Activated CD4-positive, alpha-beta T cell treated with anti-CD3 and anti-CD28 coated beads, Interleukin-10, Interleukin-2, amounts not matched to agents 100 ng/mL and 50 ng/mL, durations not matched to agents 16 hours and 8 hours (primary cell): ENCODE measurements around the gene MIPOL1.

Source experiments
- DNase-seq: peaks from one replicate; pipeline ENCODE4 v3.0.0-alpha.2; 2020

MIPOL1 gene

DNA sequence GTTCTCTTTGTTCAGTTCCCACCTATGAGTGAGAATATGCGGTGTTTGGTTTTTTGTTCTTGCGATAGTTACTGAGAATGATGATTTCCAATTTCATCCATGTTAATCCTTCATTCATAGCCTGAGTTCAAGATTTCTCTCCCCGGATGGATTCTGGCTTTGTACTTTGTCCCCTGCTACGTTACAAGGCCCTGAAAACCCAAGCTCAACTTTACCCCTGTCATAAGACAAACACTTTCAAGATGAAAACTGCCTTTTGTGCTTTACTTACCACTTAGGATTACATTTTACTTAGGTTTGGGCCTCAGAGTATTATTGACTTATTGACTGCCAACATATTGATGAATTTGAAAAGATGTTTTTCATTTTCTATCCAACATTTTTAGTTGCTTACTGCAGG, 361.0 kb downstream of the MIPOL1 start:
- DNase-seq = no peak

DNA sequence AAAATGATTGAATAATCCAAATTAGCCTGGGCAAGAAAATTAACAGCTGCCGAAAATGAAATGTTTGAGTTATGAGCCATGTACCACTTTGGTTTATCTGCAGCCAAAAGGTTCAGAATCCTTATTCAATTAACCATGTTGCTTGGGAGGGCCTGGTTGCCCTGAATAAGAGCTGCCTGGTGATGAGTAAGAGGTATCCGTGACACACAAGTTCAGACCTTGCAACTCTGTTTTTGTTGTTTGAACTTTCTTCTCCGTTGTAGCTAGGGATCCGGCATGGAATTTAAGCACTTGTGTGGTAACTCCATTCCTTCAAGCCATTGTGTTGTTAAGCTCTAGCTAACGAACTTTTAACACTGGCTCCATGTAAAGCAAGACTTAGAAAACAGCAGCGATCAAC, 361.6 kb downstream of the MIPOL1 start:
- DNase-seq = no peak

DNA sequence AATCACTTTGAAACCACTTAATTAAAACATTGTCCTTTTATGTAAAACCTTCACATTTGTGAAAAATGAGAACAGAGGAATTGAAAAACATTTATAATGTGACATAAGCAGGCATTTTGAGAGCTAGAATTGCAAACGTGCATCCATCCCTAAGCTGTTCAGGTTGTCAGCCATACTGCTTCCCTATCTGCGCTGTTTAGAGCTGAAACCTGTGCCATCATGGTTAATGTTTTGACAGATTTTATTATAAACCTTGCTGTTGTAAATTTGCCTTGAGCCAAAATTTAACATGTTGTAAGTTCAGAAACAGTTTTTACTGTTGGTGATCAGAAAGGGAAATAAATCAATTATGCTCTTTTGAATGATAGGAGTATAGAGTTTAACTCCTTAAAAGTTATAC, 365.5 kb downstream of the MIPOL1 start:
- no peak for DNase-seq

DNA sequence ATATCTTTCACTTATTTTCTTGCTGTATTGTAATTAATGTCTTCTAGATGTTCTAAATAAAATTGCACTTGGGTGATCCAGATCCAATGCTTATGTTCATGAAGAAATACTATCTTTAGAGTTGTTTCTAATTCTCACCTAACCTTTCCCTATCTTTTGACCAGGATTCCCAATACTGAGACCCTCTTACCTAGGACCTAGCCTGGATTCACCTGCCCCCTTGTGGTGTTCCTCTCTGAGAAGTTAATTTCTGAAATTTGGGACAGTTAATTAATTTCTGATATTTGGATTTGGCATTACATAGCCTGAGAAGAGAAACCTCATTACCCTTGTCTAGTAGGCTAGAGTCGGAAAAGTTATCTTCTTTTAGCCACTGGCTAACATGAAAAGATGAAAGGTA, 367.8 kb downstream of the MIPOL1 start:
- no peak for DNase-seq

DNA sequence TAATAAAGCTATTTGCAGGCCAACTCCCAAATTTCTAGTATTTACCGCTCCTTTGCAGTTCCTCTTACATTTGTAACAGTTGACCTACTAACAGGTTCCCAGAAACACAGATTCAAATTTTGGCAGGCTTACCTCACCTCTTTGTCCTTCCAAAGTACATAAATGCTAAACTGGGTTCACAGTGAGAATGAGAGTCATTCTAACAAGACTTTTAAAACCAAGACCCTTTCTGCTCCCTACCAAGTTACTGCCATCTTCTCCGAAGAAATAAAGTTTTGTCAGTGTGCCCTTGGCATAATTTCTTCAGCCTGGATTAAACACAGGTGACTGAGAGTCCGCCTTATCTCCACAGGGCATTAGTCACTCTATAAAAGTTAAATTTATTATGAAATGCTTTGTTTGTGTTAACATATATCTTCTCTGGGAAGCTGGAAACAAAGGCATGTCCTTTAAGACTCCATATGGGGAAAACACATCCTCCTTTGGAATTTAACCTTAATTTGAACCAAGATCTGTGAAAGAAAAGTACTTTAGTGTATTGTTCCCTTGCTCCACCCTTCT, 369.2 kb downstream of the MIPOL1 start:
- no peak for DNase-seq

DNA sequence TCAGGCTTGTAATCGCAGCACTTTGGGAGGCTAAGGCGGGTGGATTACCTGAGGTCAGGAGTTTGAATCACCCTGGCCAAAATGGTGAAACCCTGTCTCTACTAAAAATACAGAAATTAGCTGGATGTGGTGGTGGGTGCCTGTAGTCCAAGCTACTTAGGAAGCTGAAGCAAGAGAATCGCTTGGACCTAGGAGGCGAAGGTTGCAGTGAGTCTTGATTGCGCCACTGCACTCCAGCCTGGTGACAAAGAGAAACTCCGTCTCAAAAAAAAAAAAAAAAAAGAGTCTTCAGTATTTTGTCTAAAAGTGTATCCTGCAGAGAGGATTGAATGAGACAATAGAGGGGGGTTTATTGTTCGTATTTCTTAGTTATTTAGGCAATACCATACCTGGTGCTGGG, 372.0 kb downstream of the MIPOL1 start:
- no peak for DNase-seq

DNA sequence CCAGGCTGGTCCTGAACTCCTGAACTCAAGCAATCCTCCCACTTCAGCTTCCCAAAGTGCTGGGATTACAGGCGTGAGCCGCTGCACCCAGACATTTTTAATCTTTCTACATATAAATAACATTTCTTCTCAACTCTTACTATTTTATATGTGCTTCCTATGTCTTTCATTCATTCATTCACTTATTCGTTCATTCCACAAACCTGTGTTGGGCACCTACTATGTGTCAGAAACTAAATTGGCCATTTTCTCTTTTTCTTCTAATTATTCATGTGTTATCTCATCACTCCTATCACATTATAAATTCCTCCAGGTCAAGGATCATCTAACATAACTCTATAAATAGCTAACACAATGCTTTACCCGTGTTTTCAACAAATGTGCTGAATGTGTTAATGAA, 373.7 kb downstream of the MIPOL1 start:
- DNase-seq = no peak

DNA sequence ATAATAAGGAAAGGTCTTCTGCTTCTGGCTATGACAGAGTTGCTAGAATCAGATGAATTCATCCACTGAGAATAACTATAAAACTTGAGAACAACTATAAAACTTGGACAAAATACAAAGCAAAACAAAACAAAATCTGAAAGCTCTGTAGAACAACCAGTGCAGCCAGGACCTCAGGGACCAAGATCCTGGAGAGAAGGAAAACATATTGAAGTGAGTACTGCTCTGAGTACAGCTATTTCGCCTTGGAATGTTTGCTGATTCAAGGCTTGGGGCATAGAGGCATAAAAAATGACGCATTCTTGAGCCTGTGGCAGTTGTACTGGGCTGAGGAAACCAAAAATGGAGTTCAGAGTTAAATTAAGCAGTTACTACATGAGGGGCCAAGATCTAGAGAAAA, 375.6 kb downstream of the MIPOL1 start:
- no peak for DNase-seq

DNA sequence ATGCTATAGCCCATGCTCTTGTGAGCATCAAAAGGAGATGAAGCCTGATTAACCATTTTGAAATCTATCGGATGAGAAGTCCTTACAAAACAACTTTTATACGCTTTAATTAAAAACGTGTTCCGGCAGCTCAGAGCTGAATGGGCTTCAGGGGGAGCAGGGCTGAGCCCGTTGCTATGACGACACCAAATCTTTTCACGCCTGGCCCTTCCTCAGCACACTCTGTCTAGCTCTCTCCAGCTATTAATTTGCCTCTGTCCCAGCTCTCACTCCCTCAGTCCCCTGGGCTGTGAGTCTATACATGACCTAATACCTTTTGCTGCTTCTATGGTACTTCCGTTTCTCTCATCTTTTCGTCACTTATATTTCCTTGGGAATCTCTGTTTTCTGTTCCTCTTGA, 381.5 kb downstream of the MIPOL1 start:
- no peak for DNase-seq

DNA sequence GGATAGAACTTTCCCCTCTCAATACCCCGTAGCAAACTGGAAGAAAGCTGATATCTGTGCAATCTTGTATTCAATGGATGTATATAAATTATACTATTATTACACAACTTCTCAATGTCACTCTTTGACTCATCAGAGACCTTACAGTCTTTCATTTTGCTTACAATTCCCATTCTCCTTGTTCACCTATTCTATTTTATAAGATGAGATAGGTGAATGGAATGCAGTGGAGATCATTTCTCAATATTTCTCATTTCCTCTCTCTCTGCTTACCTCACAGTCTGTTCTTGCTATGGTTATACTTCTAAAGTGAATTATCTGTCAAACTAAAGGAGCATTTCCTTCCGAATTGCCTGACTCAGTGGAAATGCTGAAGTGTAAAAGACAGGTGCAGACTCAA, 382.4 kb downstream of the MIPOL1 start:
- no peak for DNase-seq

DNA sequence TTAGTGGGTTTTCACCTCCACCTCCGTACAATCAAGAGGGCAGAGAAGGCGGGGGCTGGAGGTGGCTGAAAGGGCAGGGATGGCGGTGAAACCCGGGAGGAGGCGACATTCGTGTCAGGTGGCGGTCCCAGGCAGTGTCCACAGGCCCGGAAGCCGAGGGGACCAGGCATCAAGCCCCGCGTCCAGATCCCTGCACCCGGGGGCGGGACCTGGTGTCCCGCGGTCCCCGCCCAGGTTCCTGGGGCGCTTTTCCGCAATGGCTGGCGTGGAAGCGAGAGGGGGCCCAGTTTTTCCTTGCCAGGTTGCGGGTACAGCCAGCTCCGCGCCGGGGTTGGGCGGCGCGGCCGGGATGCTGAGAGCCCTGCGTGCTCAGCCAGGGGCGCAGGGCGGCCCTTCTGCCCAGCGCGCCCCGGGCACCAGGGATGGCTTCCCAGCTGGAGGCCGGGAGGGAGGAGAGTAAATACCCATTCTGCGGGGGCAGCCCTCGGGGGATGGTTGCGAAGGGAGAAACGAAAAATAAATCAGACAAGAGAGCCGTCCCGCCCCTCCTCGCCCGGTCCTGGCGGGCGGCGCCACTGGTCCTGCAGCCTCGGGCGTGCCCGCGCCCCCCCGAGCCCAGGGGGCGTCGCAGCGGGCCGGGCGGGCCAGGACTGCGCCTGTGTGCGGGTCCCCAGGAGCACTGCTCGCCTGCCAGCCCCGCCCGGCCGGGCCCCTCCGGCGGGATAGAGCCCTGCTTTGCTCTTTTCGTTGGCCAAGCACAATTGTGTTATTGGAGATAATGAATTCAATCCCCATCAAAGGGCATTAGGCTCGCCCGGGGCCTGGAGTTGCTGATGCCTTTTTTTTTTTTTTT, 385.8 kb downstream of the MIPOL1 start:
- no peak for DNase-seq

DNA sequence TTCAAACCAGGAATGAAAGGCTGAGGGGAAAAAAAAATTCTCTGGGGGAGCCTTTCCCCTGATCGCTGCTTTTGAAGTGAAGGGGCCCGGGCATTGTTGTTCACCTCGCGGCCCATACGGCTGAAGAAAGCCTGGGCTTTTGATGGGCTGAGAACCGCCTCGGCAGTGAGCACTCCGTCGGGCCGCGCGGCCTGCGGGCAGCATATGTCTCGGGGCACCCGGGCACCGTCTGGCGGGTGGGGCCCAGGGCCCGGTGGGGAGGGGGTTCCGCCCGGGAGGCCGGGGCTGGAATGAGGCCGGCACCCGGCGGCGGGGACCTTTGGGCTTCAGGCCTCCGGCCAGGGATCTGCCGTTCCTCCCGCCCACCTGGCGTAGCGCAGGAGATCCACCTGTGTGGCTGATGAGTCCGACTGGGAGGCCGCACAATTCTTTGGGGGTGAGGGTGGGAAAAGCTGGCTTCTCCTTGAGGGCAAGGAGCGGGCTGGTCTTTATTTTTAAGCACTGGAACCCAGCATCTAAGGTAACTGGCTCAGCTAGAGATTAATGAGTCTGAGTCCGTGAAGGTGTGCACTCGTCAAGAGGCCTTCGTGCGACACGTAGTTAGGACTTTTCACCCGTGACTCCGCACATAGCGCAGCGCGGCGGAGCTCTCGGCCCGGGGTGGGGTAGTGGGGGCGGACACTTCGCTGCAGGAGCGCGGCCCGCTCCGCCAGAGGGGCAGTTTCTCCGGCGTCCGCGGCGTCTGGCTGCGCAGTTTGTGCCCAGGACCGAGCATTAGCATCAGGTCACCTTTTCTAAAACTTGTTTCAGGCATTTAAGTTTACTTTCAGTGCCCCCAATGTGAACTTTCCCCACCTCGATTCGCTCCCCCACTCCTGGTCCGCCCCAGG, 386.7 kb downstream of the MIPOL1 start:
- no peak for DNase-seq

DNA sequence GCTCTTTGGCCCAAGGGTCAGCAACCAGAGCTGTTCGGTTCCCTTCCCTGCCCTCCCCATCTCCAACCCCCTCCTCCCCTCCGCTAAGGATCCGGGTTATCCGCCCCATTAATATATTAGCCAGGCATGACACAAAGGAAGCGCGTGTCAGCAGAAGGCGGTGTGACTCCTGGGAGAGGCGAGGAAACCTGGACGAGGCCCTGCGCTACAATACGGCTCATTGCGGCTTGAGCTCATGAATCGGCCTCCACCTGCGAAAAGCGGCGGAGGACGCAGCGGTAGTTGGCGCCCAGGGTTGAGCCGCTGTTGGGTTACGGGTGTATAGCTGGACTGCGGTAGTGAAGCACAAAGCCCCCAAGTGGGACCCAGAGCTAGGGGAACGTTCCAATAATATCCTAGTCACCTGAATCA, 387.4 kb downstream of the MIPOL1 start:
- DNase-seq = no peak

DNA sequence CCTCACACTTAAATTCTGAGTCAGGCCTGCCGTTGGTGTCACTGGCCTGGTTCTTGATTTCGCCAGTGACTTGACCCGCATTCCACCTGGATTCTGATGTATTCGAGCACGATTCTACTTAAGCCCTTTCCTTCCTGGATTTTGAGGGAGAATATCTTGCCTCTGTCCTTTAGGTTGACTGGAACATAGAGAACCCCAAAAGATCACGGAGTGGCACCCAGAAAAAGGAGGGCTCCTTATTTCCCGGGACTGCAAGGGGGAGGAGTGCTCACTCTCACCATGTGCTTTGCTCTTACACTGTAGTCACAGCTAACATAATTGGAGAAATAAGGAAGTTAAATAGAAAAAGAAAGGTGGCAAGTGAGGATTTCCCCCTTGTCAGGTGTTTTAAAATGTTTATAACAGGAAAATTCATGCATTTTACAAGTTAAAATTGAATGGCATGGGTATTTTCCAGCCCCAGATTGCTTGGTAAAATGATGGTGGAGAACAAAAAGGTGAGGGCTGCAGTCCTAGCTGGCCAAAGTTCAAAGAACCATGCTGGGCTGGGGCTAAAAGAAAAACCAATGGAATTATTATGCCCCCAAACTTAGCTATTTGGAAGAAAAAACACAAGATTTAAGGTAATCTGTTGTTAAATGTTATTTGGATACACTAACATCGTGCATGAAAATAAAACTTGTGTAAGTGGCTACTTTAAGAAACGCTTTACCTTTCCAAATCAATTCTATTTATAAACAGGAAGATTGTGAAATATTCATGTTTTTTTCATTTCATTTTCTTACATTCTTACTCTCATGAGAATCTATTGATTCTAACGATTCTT, 388.4 kb downstream of the MIPOL1 start:
- no peak for DNase-seq

DNA sequence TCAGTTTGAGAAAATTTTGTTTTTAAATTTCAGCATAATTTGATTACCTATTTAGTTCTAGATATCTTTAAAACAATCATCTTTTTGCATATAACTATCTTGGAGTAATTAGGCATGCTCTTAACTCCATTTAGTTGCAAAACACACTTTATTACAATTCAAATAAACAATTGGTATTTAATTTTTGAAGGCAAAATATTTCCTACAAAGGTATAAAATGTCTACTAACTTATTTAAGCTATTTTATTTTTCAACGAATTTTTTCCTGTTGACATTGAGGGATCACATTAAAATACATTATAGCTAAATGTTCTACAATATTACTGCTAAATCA, 389.0 kb downstream of the MIPOL1 start:
- DNase-seq = no peak

DNA sequence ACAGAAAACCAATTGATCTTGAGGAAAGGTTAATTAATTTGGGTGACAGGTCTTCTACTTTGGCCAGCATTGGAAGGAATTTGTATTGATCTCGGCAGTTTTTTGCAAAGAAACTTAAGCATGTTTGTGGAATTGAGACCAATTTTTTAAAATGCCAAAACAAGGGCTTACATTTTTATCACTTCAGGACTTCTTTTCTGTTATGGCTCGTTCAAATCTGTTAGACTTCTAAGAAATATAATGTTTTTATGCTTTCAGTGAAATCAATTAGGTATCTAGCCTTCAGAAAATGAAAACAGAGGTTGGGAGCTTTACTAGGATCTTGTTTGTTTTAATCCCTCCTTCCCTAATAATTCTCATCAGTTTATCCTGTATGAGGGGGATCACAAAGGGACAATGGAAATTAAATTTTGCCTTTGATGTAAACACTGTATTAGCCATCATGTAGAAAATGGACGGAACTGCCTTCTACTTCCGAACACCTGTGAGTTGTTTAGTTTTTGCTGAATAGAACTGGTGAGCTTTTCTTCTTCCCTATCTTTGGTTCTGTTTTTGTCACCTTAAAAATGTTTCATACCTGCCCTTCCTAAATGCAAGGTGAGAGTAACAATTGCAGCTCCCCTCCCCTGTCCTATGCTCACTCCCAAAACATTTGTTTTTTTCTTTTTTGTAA, 389.5 kb downstream of the MIPOL1 start:
- no peak for DNase-seq

DNA sequence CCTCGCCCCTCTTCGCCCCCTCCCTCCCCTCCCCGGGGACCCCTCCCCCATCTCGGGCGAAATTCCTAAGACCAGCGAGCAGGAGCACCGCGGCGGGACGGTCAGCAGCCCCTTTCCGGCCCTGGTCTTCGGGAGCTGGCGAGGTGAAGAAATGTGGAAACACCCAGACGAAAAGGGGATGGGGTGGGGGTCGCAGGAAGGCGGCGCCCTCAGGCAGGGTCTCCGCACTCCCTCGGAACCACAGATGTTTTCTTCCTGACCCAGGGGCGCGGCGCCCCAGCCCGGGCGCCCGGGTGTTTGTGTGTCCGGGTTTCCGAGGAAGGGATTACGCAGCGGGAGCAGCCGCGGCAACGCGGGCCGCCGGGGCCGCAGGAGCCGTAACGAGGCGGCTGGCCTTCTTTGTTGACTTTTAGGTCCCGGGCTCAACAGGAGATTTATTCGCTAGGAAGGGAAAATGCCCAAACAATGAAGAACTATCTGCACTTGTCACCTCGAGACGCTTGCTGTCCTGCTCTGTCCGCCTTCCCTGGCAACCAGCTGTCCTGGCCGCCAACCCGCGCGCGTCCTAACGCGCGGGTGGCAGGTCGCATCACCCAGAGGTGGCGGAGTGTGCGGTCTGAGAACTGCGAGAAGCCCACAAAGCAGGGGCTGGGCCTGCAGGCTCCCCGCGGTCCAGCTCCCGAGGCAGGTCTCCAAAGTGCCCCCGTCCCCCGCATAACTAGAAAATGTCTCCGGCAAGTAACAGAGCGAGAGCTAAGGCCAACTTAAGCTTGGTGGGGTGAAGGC, 390.3 kb downstream of the MIPOL1 start:
- DNase-seq = no peak

DNA sequence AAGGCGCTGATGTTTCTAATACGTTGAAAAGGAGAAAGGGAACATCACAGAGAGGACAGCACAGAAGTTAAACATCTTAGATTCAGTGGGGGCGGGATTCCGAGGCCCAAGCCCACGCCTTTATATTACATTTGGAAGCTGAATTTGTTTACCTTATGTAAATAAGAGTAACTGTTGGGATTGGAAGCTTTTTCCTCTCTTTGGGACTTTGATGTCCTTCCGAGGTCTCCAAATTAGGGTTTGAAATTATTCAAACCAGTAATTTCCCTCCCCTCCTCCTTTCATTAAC, 390.9 kb downstream of the MIPOL1 start:
- DNase-seq = no peak

DNA sequence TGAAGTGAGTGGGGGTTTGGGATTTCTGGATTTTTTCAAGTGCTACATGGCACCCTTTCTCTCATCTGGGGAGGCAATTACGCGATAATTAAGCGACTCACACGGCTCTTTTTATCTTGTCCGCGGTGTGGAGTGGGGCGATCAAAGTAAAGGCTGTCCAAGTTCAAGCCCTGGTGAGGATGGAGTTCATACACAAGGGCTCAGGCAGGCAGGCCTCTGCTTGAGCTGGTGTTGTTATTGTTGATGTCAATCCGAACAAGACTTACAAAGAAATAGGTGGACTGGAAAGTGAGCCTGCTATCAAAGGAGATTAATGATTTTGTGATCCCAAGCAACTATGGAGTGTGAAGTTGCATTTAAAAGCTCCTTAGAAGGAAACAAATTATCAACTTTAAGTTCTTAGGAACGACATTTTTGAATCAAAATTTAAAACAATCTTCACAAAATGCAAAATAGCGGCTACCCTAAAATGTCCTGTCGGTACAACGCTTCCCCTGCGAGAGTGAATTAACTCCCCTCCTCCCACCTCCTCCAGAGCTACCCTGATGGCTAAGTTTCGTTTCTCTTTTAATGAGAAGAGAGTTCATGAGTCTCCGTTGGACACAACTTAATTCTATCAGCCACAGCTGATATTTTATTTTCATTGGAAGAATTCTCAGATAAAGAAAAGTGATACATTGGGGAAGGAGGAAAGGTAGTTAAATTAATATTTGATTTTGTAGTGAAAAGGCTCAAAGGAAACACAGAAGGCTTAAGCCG, 391.4 kb downstream of the MIPOL1 start:
- no peak for DNase-seq

DNA sequence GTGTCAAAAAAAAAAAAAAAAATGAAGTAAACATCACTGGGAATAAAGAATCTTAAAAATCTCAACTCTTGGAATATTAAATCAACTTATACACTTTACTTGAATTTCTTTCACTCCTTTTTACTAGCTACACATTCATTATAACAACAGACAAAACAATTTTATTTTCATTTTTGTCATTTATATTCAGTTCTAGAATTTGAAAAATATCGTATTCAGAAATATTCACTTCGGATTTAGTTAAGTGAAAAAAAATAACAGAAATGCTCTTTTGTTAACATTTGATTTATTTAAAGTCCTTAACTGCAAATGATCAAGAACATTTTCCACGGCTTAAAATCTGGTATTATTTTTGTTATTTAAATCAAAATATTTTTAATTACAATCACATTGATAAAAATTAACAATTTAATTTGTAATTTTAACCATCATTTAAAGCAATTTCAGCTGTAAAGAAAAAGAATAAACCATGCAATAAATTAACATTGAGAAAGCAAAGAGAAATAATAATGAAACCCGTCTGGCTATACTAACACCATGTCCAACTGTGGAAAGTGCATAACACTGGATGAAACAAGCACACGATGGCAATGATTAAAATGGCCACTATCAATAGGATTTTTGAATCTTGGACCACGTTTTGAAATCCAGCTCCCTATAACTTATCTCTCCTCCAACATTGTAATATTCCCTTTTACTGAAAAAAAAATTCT, 392.1 kb downstream of the MIPOL1 start:
- DNase-seq = no peak
